ENCODE measurements around the gene WDR20. TPM values are rescaled to one million over a fixed set of nuclear protein-coding genes. Genes with fewer than 3 reads are reported as not detected.

The WDR20 gene
- total RNA-seq, 1 donor: 14.7 TPM

DNA sequence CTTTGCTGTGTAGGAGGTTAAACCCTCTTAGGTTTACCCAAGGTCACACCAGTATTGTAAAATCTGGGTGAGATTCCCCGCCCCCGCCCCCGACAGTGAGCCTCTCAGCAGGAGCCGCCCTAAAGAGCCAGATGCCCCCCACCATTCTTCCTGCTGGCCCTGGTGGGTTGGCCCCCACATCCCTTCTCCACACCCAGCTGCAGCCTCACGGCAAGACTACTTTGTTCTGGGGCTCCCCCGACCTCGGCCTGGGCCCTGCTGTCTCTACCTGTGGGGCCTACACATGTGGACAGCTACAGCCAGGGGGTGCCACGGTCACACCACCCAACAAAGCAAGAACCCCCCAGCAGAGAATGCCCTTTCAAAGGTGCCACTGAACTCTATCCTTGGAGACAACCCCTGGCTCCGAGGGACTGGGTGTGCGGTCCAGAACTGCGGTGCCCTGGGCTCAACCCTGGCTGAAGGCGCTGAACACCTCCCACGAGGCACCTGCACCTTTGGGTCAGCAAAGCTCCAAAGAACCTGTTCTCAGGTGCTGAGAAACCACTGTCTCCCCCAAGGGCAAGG lies 82.4 kb downstream of the WDR20 start:
- TF ChIP-seq, protein P1, sequence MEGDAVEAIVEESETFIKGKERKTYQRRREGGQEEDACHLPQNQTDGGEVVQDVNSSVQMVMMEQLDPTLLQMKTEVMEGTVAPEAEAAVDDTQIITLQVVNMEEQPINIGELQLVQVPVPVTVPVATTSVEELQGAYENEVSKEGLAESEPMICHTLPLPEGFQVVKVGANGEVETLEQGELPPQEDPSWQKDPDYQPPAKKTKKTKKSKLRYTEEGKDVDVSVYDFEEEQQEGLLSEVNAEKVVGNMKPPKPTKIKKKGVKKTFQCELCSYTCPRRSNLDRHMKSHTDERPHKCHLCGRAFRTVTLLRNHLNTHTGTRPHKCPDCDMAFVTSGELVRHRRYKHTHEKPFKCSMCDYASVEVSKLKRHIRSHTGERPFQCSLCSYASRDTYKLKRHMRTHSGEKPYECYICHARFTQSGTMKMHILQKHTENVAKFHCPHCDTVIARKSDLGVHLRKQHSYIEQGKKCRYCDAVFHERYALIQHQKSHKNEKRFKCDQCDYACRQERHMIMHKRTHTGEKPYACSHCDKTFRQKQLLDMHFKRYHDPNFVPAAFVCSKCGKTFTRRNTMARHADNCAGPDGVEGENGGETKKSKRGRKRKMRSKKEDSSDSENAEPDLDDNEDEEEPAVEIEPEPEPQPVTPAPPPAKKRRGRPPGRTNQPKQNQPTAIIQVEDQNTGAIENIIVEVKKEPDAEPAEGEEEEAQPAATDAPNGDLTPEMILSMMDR (IDR thresholded peaks at IDR 0.05; ENCODE audit: insufficient read depth, low read depth, low read length): no peak
- DNase-seq (ENCODE audit: low read depth): no peak
- H3K4me3 ChIP-seq (ENCODE audit: low read depth, low read length): no peak overlapping the region

DNA sequence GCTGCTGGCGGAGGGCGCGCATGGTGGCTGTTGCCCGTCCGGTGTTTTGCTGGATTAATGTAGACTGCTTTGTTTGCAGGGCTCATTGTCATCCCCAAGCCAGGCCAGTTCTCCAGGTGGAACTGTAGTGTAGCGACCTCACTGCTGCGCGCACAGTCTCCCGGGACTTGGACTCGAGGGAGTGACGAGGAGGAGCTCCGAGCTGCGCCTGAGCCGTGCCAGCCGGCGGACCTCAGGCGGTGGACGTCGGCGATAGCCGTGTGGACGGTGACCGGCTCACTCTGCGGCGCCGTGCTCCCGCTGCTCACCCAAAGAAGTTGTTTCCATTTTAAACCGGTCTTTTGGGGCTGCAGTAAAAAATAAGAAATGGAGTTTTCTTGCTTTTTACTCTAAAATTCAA lies 83.1 kb downstream of the WDR20 start:
- no peak overlapping the region for H3K4me3 ChIP-seq (ENCODE audit: low read depth, low read length)
- DNase-seq (ENCODE audit: low read depth): no peak
- TF ChIP-seq, protein P1 (IDR thresholded peaks at IDR 0.05; ENCODE audit: insufficient read depth, low read depth, low read length): no peak

DNA sequence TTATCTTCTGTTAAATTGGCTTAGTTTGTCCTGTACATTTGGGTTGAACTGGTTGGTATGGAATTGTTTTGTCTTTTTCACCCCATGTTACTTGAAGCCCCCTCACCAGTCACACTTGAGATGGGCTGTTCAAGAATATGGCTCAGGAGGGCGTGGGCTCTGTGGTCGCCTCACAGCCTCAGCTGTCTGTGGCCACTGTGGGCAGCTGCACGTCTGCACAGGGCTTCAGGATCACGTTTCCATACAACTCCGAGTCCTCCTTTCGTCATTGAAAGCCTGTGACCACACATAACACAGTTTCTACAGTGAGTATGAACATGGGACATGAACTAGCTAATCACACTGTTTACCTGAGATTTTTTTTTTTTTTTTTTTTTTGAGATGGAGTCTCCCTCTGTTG lies 84.0 kb downstream of the WDR20 start:
- TF ChIP-seq, protein P1 (IDR thresholded peaks at IDR 0.05; ENCODE audit: insufficient read depth, low read depth, low read length): no peak
- no peak for DNase-seq (ENCODE audit: low read depth)
- H3K4me3 ChIP-seq (ENCODE audit: low read depth, low read length): no peak overlapping the region

DNA sequence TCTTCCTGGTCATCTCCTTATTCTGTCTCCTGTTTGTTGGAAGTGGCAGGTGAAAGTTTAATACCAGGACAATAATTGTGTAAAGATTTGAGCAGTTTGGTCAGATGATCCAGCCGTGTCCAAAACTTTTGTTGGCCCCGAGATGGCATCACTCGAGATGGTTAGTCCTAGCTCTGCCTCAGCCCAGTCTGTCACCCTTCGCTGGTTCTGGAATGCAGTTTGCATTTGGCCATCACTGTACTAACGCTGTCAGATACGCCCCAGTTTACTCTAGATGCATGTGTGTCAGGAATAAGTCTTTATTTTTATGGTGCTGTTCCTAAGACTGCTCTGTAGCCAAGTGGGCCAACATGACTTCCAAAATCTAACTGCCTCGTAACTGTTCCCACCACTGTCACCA lies 85.7 kb downstream of the WDR20 start:
- DNase-seq (ENCODE audit: low read depth): no peak
- H3K4me3 ChIP-seq (ENCODE audit: low read depth, low read length): no peak overlapping the region
- TF ChIP-seq, protein P1 (IDR thresholded peaks at IDR 0.05; ENCODE audit: insufficient read depth, low read depth, low read length): no peak

DNA sequence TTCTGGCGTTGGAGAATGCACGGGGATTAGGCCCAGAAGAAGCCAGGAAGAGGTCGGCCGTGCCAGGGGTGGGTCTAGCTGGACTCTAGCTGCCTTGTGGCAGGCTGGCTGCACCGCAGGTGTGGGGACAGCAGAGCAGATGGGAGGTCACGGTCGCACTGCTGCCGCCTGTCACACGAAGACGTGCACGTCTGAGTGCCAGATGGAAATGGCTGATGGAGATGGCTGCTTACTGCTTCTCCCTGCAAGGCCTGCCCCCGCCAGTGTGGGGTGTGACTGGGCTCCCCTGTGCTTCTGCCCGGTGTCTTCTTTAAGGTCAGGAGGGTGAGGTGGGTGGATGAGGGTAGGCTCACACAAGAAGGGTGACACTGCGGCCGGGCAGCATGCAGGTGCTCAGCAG lies 86.2 kb downstream of the WDR20 start:
- DNase-seq (ENCODE audit: low read depth): no peak
- TF ChIP-seq, protein P1 (IDR thresholded peaks at IDR 0.05; ENCODE audit: insufficient read depth, low read depth, low read length): no peak
- H3K4me3 ChIP-seq (ENCODE audit: low read depth, low read length): no peak overlapping the region

DNA sequence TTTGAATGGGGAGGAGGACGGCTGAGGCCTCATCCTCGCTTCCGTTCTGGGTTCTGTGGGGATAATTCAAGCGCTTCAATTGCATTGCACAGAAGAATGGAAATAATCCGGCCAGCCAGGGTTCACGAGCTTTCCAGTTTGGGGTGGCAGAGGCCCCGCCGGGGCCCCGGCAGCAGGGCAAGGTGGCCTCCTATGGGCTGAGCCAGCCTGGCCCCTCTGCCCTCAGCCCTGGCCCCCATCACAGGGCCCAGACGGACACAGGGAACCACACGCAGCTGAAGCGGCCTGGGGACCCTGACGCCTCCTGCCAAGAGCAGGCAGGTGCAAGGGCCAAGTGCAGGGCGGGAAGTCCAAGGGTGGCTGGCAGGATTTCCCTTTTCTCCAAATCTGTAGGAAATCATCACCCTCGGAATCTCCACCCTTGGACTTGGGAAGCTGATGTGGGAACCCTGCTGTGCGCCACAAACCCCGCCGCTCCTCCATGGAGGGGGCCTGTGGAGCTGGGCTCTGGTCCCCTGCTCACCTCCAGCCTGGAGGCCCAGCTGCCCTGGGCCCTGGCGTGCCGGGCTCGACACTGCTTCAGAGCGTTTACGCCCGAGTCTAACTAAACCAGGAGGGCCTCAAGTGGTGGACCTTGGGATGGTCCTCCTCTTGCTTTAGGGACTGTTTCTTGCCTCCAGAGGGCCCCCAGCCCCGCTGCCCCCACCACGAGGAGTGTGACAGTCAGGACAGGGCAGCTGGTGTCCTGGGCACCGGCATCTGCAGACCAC lies 86.8 kb downstream of the WDR20 start:
- TF ChIP-seq, protein P1 (IDR thresholded peaks at IDR 0.05; ENCODE audit: insufficient read depth, low read depth, low read length): no peak
- DNase-seq (ENCODE audit: low read depth): no peak
- no peak overlapping the region for H3K4me3 ChIP-seq (ENCODE audit: low read depth, low read length)

All from fibroblast of villous mesenchyme (primary cell).